Kidney epithelial cell (primary cell): Measurements from ENCODE around the gene RNH1. TPM values are rescaled to one million over a fixed set of nuclear protein-coding genes. Genes with fewer than 3 reads are reported as not detected.

Source experiments
- DNase-seq: peaks from one replicate; pipeline ENCODE4 v3.0.0-alpha.2; 2010; ENCODE audit warnings: low read depth
- H3K27me3 ChIP-seq: 2 replicates; pipeline ENCODE4 v1.6.0; 2011; ENCODE audit warnings: low read length; ENCODE audit not compliant: control insufficient read depth, insufficient read depth
- H3K36me3 ChIP-seq: 2 replicates; pipeline ENCODE4 v1.5.1; 2011; ENCODE audit warnings: low read length; ENCODE audit not compliant: control insufficient read depth, insufficient read depth
- H3K4me3 ChIP-seq: 2 replicates; pipeline ENCODE4 v1.5.1; 2011; ENCODE audit warnings: low read depth, mild to moderate bottlenecking, control low read depth, low read length
- total RNA-seq: library from RNA; depleted of rRNA; stranded (reverse); fragments of >200 nt; gene quantifications from 2 replicates; pipeline ENCODE4 v1.2.3, GENCODE V29; 2015
- TF ChIP-seq, protein P1 (sequence below): IDR thresholded peaks from 2 replicates; pipeline ENCODE4 v1.5.1; 2011; ENCODE audit warnings: mild to moderate bottlenecking, moderate library complexity, low read length, control low read depth, inconsistent platforms; ENCODE audit not compliant: insufficient read depth, poor library complexity, severe bottlenecking

The RNH1 gene
- total RNA-seq, 1 donor from 2014 or later, result 229 TPM

DNA sequence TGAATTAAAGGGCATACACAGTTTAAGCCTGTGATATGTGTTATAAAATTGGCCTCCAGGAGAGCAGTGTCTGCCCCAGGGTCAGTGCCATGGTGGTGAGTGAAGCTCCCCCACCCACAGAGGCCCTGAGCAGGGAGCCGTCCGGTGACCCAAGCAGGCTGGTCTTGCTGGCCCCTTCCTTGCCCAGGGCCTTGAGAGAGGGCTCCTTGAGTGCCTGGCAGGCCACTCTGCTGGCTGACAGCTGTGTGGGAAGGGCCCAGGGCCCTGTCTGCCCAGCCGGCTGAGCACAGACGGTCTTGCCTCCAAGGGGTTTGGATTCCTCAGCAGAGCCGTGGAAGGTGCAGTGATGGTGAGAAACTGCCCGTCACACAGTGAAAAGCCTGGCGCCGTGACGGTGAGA, 31.1 kb downstream of the RNH1 start:
- Histone ChIP-seq H3K27me3 (no peaks in the 10 kb centered on the region), H3K4me3 (no peak overlapping the region), H3K36me3 (no peaks in the 10 kb centered on the region)
- DNase-seq, result no peak
- TF ChIP-seq, protein P1, sequence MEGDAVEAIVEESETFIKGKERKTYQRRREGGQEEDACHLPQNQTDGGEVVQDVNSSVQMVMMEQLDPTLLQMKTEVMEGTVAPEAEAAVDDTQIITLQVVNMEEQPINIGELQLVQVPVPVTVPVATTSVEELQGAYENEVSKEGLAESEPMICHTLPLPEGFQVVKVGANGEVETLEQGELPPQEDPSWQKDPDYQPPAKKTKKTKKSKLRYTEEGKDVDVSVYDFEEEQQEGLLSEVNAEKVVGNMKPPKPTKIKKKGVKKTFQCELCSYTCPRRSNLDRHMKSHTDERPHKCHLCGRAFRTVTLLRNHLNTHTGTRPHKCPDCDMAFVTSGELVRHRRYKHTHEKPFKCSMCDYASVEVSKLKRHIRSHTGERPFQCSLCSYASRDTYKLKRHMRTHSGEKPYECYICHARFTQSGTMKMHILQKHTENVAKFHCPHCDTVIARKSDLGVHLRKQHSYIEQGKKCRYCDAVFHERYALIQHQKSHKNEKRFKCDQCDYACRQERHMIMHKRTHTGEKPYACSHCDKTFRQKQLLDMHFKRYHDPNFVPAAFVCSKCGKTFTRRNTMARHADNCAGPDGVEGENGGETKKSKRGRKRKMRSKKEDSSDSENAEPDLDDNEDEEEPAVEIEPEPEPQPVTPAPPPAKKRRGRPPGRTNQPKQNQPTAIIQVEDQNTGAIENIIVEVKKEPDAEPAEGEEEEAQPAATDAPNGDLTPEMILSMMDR, result no peak

DNA sequence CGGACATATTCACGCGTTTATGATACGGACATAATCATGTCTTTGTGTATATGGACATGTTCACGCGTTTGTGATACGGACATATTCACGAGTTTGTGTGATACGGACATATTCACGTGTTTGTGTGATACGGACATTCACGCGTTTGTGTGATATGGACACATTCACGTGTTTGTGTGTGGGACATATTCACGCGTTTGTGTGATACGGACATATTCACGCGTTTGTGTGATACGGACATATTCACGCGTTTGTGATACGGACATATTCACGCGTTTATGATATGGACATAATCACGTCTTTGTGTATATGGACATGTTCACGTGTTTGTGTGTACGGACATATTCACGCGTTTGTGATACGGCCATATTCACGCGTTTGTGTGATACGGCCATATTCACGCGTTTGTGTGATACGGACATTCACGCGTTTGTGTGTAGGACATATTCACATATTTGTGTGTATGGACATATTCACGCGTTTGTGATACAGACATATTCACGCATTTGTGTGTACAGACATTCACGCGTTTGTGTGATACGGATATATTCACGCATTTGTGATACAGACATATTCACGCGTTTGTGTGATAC, 32.0 kb downstream of the RNH1 start:
- DNase-seq, result no peak
- no peak overlapping the region for H3K4me3 ChIP-seq
- TF ChIP-seq, protein P1, result no peak

DNA sequence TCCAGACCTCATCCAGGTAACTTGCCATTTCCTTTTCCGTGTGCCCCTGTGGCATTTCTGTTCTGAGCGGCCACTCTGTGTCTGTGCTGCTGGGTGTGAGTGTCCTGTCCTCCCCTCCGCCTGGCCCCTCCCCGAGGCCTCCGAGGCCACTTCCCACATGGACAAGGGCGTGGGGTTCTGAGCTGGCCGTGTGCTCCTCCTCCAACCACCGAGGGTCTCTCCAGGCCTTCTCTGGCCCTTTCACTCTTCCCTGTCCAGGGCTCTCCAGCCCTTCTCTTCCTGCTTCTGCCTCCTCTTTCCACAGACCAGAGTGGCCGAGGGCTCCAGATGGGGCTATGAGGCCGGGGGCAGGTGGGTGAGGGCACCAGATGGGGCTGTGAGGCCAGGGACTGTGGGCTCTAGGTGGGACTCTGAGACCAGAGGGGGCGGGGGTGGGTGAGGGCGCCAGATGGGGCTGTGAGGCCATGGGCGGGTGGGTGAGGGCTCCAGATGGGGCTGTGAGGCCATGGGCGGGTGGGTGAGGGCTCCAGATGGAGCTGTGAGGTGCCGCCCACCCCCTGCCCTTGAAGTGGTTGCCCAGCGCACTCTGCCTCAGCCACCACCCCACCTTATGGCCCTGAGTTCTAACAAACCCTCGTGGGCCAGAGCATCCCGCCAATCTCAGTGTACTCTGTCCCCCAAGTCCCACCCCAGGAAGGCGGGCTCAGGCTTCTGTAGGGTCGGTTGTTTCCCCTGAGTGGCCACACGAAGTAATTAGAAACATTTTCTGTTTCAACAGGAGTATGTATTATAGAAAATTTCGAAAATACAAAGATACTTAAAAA, 32.9 kb downstream of the RNH1 start:
- TF ChIP-seq, protein P1, result no peak
- Histone ChIP-seq H3K36me3 (no peaks in the 10 kb centered on the region), H3K4me3 (no peak overlapping the region), H3K27me3 (no peaks in the 10 kb centered on the region)
- no peak for DNase-seq

More for the DNA sequence above, 32.0 kb downstream of the RNH1 start:
- no peaks in the 10 kb centered on the region for H3K36me3 ChIP-seq
- H3K27me3 ChIP-seq, result no peaks in the 10 kb centered on the region

DNA sequence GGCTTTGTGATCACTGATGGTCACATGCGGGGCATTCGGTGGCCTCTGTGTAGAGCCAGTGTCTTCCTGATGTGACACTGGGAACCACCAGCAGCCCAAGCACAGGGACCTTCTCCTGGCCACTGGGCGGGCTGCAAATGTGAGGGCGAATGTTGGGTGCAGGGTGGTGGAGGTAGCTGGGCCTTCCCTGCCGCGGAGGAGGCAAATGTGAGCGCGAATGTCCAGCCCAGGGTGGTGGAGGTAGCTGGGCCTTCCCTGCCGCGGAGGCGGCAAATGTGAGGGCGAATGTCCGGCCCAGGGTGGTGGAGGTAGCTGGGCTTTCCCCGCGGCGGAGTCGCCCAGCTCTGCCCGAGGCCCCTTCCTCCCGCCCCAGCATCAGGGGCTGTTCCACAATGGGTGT, 33.6 kb downstream of the RNH1 start:
- Histone ChIP-seq H3K36me3 (no peaks in the 10 kb centered on the region), H3K27me3 (no peaks in the 10 kb centered on the region), H3K4me3 (no peak overlapping the region)
- TF ChIP-seq, protein P1, result no peak
- DNase-seq, result no peak

DNA sequence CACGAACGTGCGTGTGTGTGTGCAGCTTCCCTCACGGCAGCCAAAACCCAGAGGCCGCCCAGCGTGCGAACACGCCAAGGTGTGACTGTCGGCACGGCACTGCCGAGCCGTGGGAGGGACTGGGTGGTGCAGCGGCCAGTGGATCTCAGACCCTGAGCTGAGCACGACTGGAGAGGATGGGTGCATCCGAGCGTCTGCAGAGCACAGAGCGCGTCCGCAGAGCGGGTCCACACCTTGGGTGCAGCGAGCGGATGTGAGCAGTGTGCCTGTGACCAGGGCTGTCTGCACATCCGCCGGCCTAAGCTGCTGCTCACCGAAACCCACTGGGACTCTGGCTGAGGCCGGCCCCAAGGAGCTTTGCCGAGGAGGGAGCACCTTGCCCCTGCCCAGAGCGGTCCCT, 34.2 kb downstream of the RNH1 start:
- Histone ChIP-seq H3K36me3 (no peaks in the 10 kb centered on the region), H3K27me3 (no peaks in the 10 kb centered on the region)
- TF ChIP-seq, protein P1, result no peak

More for the DNA sequence above, 34.2 kb downstream of the RNH1 start:
- H3K4me3 ChIP-seq, result no peak overlapping the region
- DNase-seq, result no peak
